ENCODE measurements around the gene NOS2. TPM values are rescaled to one million over a fixed set of nuclear protein-coding genes. Genes with fewer than 3 reads are reported as not detected.

The NOS2 gene
- total and polyA plus RNA-seq, 10 donors, result 0.02 to 0.69 (median 0.13) TPM; not detected in 1

- 74 to 85% (median 79%) methylated on average over 7 of the region's 7 CpGs for WGBS, 5 donors
Measured at GRCh38 chr17:27802962-27803680, 2.8 kb upstream of the NOS2 start.

GRCh38 chr17:27802033-27802432 lies 1.7 kb upstream of the NOS2 start:
- Histone ChIP-seq H3K36me3 (no peaks in the 10 kb centered on the region), H3K4me1 (peaks cover 0 to 19% (median 14%) of the 10 kb centered on the region in 6 donors), H3K27me3 (replicated peaks in 1 of 7) (peaks cover 0 to 4% (median 0%) of the 10 kb centered on the region in 7 donors), H3K27ac (no peak overlapping the region), H3K4me3 (no peak overlapping the region), H3K9me3 (no peaks in the 10 kb centered on the region)
- DNase-seq, result no peak
- intact Hi-C loops (cut with DNase I; ENCODE audit: low total_unique reads), result loop anchor here (5.0 to 10.0 kb wide), 2 partner anchors 75 to 453 kb away; no protein-coding TSS in a partner anchor
- no peak for TF ChIP-seq POLR2A (IDR thresholded peaks at IDR 0.05)
- TF ChIP-seq CTCF (IDR thresholded peaks at IDR 0.05 in 8 of 11, conservative IDR thresholded peaks at IDR 0.05 in 3 of 11), result no peak
- no peak for TF ChIP-seq POLR2AphosphoS5 (IDR thresholded peaks at IDR 0.05)
- 79 to 87% (median 80%) methylated on average over 2 of the region's 2 CpGs for WGBS, 5 donors

More at GRCh38 chr17:27802962-27803680, 2.8 kb upstream of the NOS2 start:
- Histone ChIP-seq H3K4me3 (no peak overlapping the region), H3K36me3 (no peaks in the 10 kb centered on the region), H3K9me3 (no peaks in the 10 kb centered on the region), H3K4me1 (peaks cover 3 to 30% (median 22%) of the 10 kb centered on the region in 6 donors), H3K27ac (no peak overlapping the region), H3K27me3 (replicated peaks in 1 of 7) (no peaks in the 10 kb centered on the region)
- TF ChIP-seq CTCF (IDR thresholded peaks at IDR 0.05 in 8 of 11, conservative IDR thresholded peaks at IDR 0.05 in 3 of 11) (no peak), POLR2A (IDR thresholded peaks at IDR 0.05) (no peak), POLR2AphosphoS5 (IDR thresholded peaks at IDR 0.05) (no peak)
- intact Hi-C loops (cut with DNase I; ENCODE audit: low total_unique reads), result loop anchor here (5.0 to 10.0 kb wide), 2 partner anchors 74 to 452 kb away; no protein-coding TSS in a partner anchor
- DNase-seq, result no peak

- 83 to 91% (median 87%) methylated on average over 8 of the region's 8 CpGs for WGBS, 5 donors
- no peak for TF ChIP-seq POLR2A (IDR thresholded peaks at IDR 0.05)
- TF ChIP-seq CTCF (IDR thresholded peaks at IDR 0.05 in 8 of 11, conservative IDR thresholded peaks at IDR 0.05 in 3 of 11), result no peak
Measured at GRCh38 chr17:27798376-27798775, 2.0 kb downstream of the NOS2 start.

GRCh38 chr17:27797390-27798091 lies 2.8 kb downstream of the NOS2 start:
- Histone ChIP-seq H3K4me3 (no peak overlapping the region), H3K27me3 (replicated peaks in 1 of 7) (peaks cover 0 to 46% (median 18%) of the 10 kb centered on the region in 7 donors), H3K27ac (no peak overlapping the region), H3K9me3 (no peaks in the 10 kb centered on the region), H3K4me1 (peaks cover 4 to 15% (median 10%) of the 10 kb centered on the region in 6 donors), H3K36me3 (no peaks in the 10 kb centered on the region)
- intact Hi-C loops (cut with DNase I; ENCODE audit: low total_unique reads), result no loop called here
- DNase-seq, result peak; percentile 51
- no peak for TF ChIP-seq POLR2AphosphoS5 (IDR thresholded peaks at IDR 0.05)
- TF ChIP-seq POLR2A (IDR thresholded peaks at IDR 0.05), result no peak
- no peak for TF ChIP-seq CTCF (IDR thresholded peaks at IDR 0.05 in 8 of 11, conservative IDR thresholded peaks at IDR 0.05 in 3 of 11)
- WGBS, 5 donors, result 78 to 88% (median 85%) methylated on average over 9 of the region's 9 CpGs

More at GRCh38 chr17:27798376-27798775, 2.0 kb downstream of the NOS2 start:
- H3K27me3 ChIP-seq (replicated peaks in 1 of 7), result peaks cover 0 to 38% (median 10%) of the 10 kb centered on the region in 7 donors
- no peaks in the 10 kb centered on the region for H3K36me3 ChIP-seq
- intact Hi-C loops (cut with DNase I; ENCODE audit: low total_unique reads), result no loop called here
- no peak overlapping the region for H3K27ac ChIP-seq
- H3K4me3 ChIP-seq, result no peak overlapping the region
- peak; percentile 4 for DNase-seq
- no peaks in the 10 kb centered on the region for H3K9me3 ChIP-seq
- peaks cover 0 to 9% (median 7%) of the 10 kb centered on the region in 6 donors for H3K4me1 ChIP-seq

All from spleen (tissue), 11 donors.